ENCODE results near the gene TSPOAP1.
A peak's percentile ranks its signal among the peaks of the same experiment; 100 is the strongest.

DNA sequence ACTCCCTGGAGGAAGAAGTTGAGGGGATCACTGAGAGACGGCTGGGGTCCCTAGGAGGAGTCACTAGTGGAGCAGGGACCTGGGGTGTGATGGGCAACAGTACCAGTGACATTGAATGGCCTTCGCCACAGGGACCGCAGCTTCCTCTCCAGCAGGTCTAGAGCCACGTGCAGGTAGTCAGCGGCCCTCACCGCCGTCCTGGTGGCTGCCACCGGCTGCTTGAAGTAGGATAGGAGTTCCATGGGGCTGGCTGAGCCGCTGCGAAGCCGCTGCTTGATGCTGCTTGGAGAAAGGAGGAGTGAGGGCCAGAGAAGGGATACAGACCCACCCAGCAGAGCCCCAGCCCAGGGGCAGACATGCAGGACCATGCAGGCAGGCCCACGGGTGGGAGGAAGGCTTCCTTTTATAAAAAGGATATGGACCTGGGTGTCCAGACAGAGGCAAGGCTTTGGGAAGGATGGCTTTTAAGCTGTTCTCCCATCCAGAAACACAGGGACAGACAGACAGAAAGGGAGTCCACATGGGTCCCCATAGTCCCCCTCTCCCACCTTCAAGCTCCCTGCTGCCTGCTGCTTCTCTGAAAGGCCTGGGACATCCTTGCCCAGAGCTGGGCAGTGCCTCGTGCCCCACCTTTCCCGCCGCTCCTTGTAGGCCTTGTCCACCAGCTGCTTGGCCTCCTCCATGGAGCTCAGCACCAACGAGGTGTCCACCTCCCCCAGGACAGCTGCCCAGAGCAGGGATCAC, 48.7 kb downstream of the TSPOAP1 start:
- TF ChIP-seq, protein P1, sequence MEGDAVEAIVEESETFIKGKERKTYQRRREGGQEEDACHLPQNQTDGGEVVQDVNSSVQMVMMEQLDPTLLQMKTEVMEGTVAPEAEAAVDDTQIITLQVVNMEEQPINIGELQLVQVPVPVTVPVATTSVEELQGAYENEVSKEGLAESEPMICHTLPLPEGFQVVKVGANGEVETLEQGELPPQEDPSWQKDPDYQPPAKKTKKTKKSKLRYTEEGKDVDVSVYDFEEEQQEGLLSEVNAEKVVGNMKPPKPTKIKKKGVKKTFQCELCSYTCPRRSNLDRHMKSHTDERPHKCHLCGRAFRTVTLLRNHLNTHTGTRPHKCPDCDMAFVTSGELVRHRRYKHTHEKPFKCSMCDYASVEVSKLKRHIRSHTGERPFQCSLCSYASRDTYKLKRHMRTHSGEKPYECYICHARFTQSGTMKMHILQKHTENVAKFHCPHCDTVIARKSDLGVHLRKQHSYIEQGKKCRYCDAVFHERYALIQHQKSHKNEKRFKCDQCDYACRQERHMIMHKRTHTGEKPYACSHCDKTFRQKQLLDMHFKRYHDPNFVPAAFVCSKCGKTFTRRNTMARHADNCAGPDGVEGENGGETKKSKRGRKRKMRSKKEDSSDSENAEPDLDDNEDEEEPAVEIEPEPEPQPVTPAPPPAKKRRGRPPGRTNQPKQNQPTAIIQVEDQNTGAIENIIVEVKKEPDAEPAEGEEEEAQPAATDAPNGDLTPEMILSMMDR (IDR thresholded peaks at IDR 0.05; ENCODE audit: low read depth, low read length), result no peak
- TF ChIP-seq POLR2A (IDR thresholded peaks at IDR 0.05; ENCODE audit: extremely low read depth, insufficient read length) (no peak), MYC (IDR thresholded peaks at IDR 0.05; ENCODE audit: low read depth, low read length) (peak; percentile 71)
